GM12878 (cell line): ENCODE measurements around the gene ACAT2. TPM values are rescaled to one million over a fixed set of nuclear protein-coding genes. Genes with fewer than 3 reads are reported as not detected.

Experiments
- ATAC-seq: fragments of 200-7000 bp; cut with Tn5 transposase; 3 replicates; pipeline ENCODE4 v1.9.1; 2020; ENCODE audit warnings: mild to moderate bottlenecking, moderate library complexity
- BruUV-seq: library from RNA; stranded (reverse); fragments of 400-500 nt; replicated peaks from 2 replicates; lab custom pipeline; 2021; lab: Mats Ljungman, UMichigan
- CTCF ChIA-PET: fragments of 300-600 bp; sonication (Branson Sonifier 250); formaldehyde crosslinking; extraction: SDS; loops from one replicate; lab custom pipeline; 2021; ENCODE audit warnings: inconsistent platforms; lab: Yijun Ruan, JAX
- POLR2A ChIA-PET: fragments of 350-600 bp; formaldehyde crosslinking; extraction: SDS; loops from one replicate; lab custom pipeline; 2021; ENCODE audit warnings: inconsistent platforms; lab: Charles Lee
- RAD21 ChIA-PET: fragments of 300-600 bp; sonication (Branson Sonifier 250); formaldehyde crosslinking; loops from one replicate; lab custom pipeline; 2023; ENCODE audit warnings: antibody characterized with exemption; ENCODE audit not compliant: unreplicated experiment; lab: Charles Lee
- SMC1A ChIA-PET: fragments of 300-600 bp; sonication (Branson Sonifier 250); formaldehyde crosslinking; loops from one replicate; lab custom pipeline; 2023; ENCODE audit not compliant: unreplicated experiment, uncharacterized antibody; lab: Charles Lee
- DNase-seq: peaks from one replicate; pipeline ENCODE4 v3.0.0-alpha.2; 2011; ENCODE audit warnings: low read depth, low spot score
- FAIRE-seq: peaks from 3 replicates; lab custom pipeline; 2011; peaks lifted over from hg19 to GRCh38; lab: Jason Lieb, UNC
- H2AFZ ChIP-seq: 2 replicates; pipeline ENCODE4 v1.6.0; 2011; ENCODE audit warnings: low read depth, low read length, control low read depth; ENCODE audit not compliant: control insufficient read depth
- H3K27ac ChIP-seq: 2 replicates; pipeline ENCODE4 v1.5.1; 2011; ENCODE audit warnings: control low read depth; ENCODE audit not compliant: control insufficient read depth, insufficient read depth
- H3K27me3 ChIP-seq, 2 experiments: replicated peaks in 1 of 2; 2 replicates each; pipeline versions ENCODE4 v1.6.0 to v1.6.1; 2011; ENCODE audit warnings: low read length in 1 of 2; ENCODE audit not compliant: control insufficient read depth in 2 of 2, insufficient read depth in 2 of 2
- H3K36me3 ChIP-seq, 2 experiments: 2 replicates each; pipeline ENCODE4 v1.5.1; 2011; ENCODE audit warnings: low read length in 1 of 2; ENCODE audit not compliant: control insufficient read depth in 2 of 2, insufficient read depth in 2 of 2
- H3K4me1 ChIP-seq: 2 replicates; pipeline ENCODE4 v1.6.1; 2011; ENCODE audit warnings: mild to moderate bottlenecking, low read length, moderate library complexity, mixed read lengths; ENCODE audit not compliant: control insufficient read depth, insufficient read depth
- H3K4me2 ChIP-seq: 2 replicates; pipeline ENCODE4 v1.6.0; 2011; ENCODE audit warnings: control low read depth; ENCODE audit not compliant: control insufficient read depth, insufficient read depth
- H3K4me3 ChIP-seq: fragments of 200-600 bp; sonication (generic); 2 replicates; pipeline ENCODE4 v1.5.1; 2016
- H3K79me2 ChIP-seq: 2 replicates; pipeline ENCODE4 v1.6.0; 2011; ENCODE audit warnings: low read length; ENCODE audit not compliant: control insufficient read depth, insufficient read depth
- H3K9ac ChIP-seq: 2 replicates; pipeline ENCODE4 v1.8.0; 2011; ENCODE audit warnings: low read length, control low read depth, mixed read lengths; ENCODE audit not compliant: control insufficient read depth, insufficient read depth
- H3K9me3 ChIP-seq: replicated peaks from 3 replicates; pipeline ENCODE4 v1.5.1; 2011; ENCODE audit warnings: mild to moderate bottlenecking, low read length; ENCODE audit not compliant: control insufficient read depth, insufficient read depth
- H4K20me1 ChIP-seq: 2 replicates; pipeline ENCODE4 v1.6.0; 2011; ENCODE audit not compliant: control insufficient read depth, insufficient read depth
- E4F1 ChIP-seq: fragments of 450-650 bp; IDR thresholded peaks from 2 replicates; pipeline ENCODE4 v1.6.1; 2018; ENCODE audit warnings: borderline replicate concordance, mild to moderate bottlenecking; ENCODE audit not compliant: partially characterized antibody
- EGR1 ChIP-seq, 2 experiments: IDR thresholded peaks; 1 replicate in 1 of 2; 2 replicates in 1 of 2; pipeline ENCODE4 v1.6.1; 2011 to 2012; ENCODE audit warnings: low read depth in 2 of 2, low read length in 2 of 2, borderline replicate concordance in 1 of 2, mild to moderate bottlenecking in 1 of 2, moderate library complexity in 1 of 2
- HDGF ChIP-seq: fragments of 450-650 bp; IDR thresholded peaks from 2 replicates; pipeline ENCODE4 v1.6.1; 2016; ENCODE audit warnings: antibody characterized with exemption
- NR2F1 ChIP-seq: fragments of 450-650 bp; conservative IDR thresholded peaks from 2 replicates; pipeline ENCODE4 v1.6.1; 2017; ENCODE audit warnings: mild to moderate bottlenecking
- SP1 ChIP-seq: IDR thresholded peaks from one replicate; pipeline ENCODE4 v1.6.1; 2011; ENCODE audit warnings: low read depth, low read length
- SREBF1 ChIP-seq: IDR thresholded peaks from 2 replicates; pipeline ENCODE4 v1.6.1; 2012; ENCODE audit warnings: mild to moderate bottlenecking, low read length
- STAT1 ChIP-seq: fragments of 450-650 bp; conservative IDR thresholded peaks from 2 replicates; pipeline ENCODE4 v1.6.1; 2014; ENCODE audit warnings: antibody characterized with exemption, mild to moderate bottlenecking
- USF1 ChIP-seq: IDR thresholded peaks from 2 replicates; pipeline ENCODE4 v1.6.1; 2011; ENCODE audit warnings: borderline replicate concordance, low read depth, mild to moderate bottlenecking, moderate library complexity, mixed read lengths, low read length; ENCODE audit not compliant: insufficient read depth; ENCODE audit errors: extremely low read length
- WGBS: methylation state at CpG from one replicate; pipeline ENCODE4 v1.1.6; 2016; ENCODE audit warnings: low lambda C conversion rate; ENCODE audit not compliant: insufficient replicate concordance, insufficient coverage; ENCODE audit errors: missing lambda C conversion rate; 5-methylcytosine and 5-hydroxymethylcytosine counted together
- in situ Hi-C: fragments of 300-500 bp; cut with MboI; formaldehyde crosslinking; loops from 9 replicates; pipeline ENCODE4 v1.14.3; 2018; ENCODE audit warnings: mixed read lengths
- intact Hi-C: fragments of 100-400 bp; cut with micrococcal nuclease; formaldehyde crosslinking; loops from one replicate; pipeline ENCODE4 v1.14.2; 2022; ENCODE audit not compliant: unreplicated experiment
- polyA plus RNA-seq, 11 experiments: library from polyadenylated mRNA; depleted of rRNA in 4 of 11; unstranded in 6 of 11; stranded (reverse) in 5 of 11; fragments of >200 nt; fragmentation: Nextera tagmentation in 4 of 11; fragmentation: Illumina TruSeq in 1 of 11; extraction: Ambion mirVana in 4 of 11; extraction: Trizol in 1 of 11; gene quantifications; 1 replicate in 1 of 11; 2 replicates in 10 of 11; pipeline versions ENCODE4 v1.2.1 to v1.2.3, GENCODE V29; 2011 to 2016; ENCODE audit warnings: inconsistent platforms in 2 of 11, missing spikeins in 2 of 11, low read depth in 1 of 11
- total RNA-seq, 4 experiments: library from RNA; depleted of rRNA in 3 of 4; stranded (reverse); fragments of >200 nt in 3 of 4; fragmentation: Illumina TruSeq in 1 of 4; extraction: Trizol in 1 of 4; gene quantifications; 2 replicates each; pipeline versions ENCODE4 v1.2.1 to v1.2.3, GENCODE V29; 2013 to 2021

Gene ACAT2
- total and polyA plus RNA-seq, 10 of the 15 experiments (the other 5 are each of a cell fraction or from before 2014, with no cell fraction given) = 87.9 to 257 (median 132) TPM

GRCh38 chr6:159718634-159719033 is 43.2 kb upstream of the ACAT2 start (continued):
- TF ChIP-seq USF1 (no peak), NR2F1 (no peak), SREBF1 (no peak), E4F1 (no peak), SP1 (no peak), EGR1 (IDR thresholded peaks at IDR 0.05; ENCODE audit: borderline replicate concordance in 1 of 2, low read depth in 2 of 2, low read length in 2 of 2) (no peak)
- TF ChIP-seq, all 136 proteins: peak for 0

GRCh38 chr6:159719287-159719686 is 42.6 kb upstream of the ACAT2 start:
- Histone ChIP-seq H3K36me3 (no peaks in the 10 kb centered on the region), H3K27ac (no peak overlapping the region), H3K9me3 (no peaks in the 10 kb centered on the region; the same call in 2 of the 3 replicates), H3K79me2 (peaks cover 13% of the 10 kb centered on the region), H2AFZ (no peak overlapping the region), H3K4me1 (no peaks in the 10 kb centered on the region), H3K4me3 (no peak overlapping the region), H3K27me3 (no peaks in the 10 kb centered on the region), H3K9ac (no peak overlapping the region), H4K20me1 (no peaks in the 10 kb centered on the region), H3K4me2 (no peak overlapping the region)
- intact Hi-C loops = no loop called here
- ATAC-seq (no peak), DNase-seq (no peak), FAIRE-seq (no peak)
- no TSS peak for BruUV-seq
- in situ Hi-C loops = loop anchor here (25.0 kb wide), 1 partner anchor 743 kb away; no protein-coding TSS in a partner anchor
- SMC1A ChIA-PET = interaction anchor here (1.1 to 2.3 kb wide), 3 partner anchors 42 to 350 kb away, joined by 4 to 11 read pairs (median 6); partner anchors contain the start of gene ACAT2
- CTCF ChIA-PET = interaction anchor here (0.7 to 3.9 kb wide), 14 partner anchors 9 to 277 kb away, joined by 3 to 15 read pairs (median 3); no protein-coding TSS in a partner anchor
- no peak for TF ChIP-seq HDGF
- TF ChIP-seq STAT1 = no peak
- POLR2A ChIA-PET = interaction anchor here (1.0 to 1.5 kb wide), 3 partner anchors 24 to 245 kb away, joined by 3 to 4 read pairs (median 3); partner anchors contain the start of gene MRPL18
- RAD21 ChIA-PET = interaction anchor here (0.6 to 0.8 kb wide), 2 partner anchors 116 to 134 kb away, joined by 3 to 4 read pairs; no protein-coding TSS in a partner anchor
- 98% methylated on average over 7 of the region's 7 CpGs for WGBS
